Stimulated activated naive CD8-positive, alpha-beta T cell treated with anti-CD3 and anti-CD28 coated beads, Interleukin-15, amount 100 ng/mL, for 72 hours (primary cell): ENCODE data around the gene R3HDM1.
"Not testable (repeated sequence)": the region's sequence is repeated elsewhere in the genome, so short reads cannot be mapped to it uniquely, and the experiment has no call there.

Source experiments
- ATAC-seq: fragments of 150-1000 bp; cut with Tn5 transposase; 2 replicates; pipeline ENCODE4 v1.10.0; 2021; ENCODE audit warnings: mild to moderate bottlenecking, moderate library complexity
- DNase-seq, 2 donors: peaks; one replicate each; pipeline ENCODE4 v3.0.0; 2021 to 2022
- H3K27ac Mint-ChIP-seq, 2 donors: one replicate each; pipeline ENCODE4 v1.8.0; 2022; ENCODE audit warnings: mild to moderate bottlenecking in 2 of 2, mixed read lengths in 2 of 2, moderate library complexity in 2 of 2
- H3K27me3 Mint-ChIP-seq: one replicate; pipeline ENCODE4 v1.8.0; 2022; ENCODE audit warnings: mixed read lengths
- H3K4me1 Mint-ChIP-seq: one replicate; pipeline ENCODE4 v1.8.0; 2022; ENCODE audit warnings: mild to moderate bottlenecking, mixed read lengths
- H3K4me3 Mint-ChIP-seq, 2 donors: one replicate each; pipeline ENCODE4 v1.8.0; 2022; ENCODE audit warnings: mild to moderate bottlenecking in 2 of 2, mixed read lengths in 2 of 2, moderate library complexity in 1 of 2
- H3K9me3 Mint-ChIP-seq, 2 donors: one replicate each; pipeline ENCODE4 v1.8.0; 2022; ENCODE audit warnings: mixed read lengths in 2 of 2

R3HDM1 gene

DNA sequence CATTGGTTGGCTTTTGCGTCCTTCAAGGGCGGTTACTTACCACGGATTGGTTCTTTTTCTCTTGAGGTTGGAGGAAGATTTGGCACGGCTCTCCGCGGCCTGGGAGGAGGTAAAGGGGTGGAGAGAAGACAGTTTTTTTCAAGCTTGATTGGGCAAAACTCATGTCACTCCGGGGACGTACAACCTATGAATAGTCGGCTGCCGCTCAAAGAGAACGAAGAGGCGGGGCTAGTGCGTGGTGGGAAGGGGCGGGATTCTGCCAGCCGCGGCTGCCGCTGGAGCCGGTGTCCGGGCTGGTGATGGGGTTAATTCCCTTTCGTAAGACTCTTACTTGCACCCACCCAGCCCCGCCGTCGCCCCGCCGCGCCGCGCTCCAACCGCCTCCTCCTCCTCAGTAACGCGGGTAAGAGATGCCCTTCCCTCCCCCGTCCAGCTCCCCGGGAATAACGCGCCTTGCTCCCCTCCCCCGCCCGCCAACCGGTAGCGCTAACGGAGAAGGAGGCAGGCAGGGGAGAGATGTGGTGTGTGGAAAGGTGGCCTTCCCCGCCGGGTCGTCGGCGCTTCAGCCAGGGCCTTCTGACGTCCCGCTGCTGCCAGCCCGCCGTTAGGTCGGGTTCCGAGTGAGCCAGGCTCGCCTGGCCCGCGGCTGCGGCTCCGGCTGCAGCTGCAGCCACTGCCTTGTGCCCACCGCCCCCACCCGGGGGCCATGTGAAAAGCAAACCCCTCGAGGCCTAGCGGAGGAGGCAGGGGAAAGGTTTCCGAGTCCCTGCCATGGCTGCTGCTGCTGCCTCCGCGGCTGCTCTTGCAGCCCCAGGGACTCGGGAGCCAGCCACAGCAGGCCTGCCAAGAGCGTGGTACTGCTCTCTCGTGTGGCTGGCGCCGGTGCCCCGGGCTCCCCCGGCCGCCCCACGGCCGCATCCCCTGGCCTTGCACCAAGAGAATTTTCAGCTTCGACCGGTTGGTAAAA is at the start of gene R3HDM1:
Gene R3HDM1 (plus strand): TSS at position 254 of the 967 bp plus-strand sequence. CDS start 73,362 bp downstream, outside the sequence.
- DNase-seq (peak; percentile 94 to 97), ATAC-seq (peak; percentile 90)
- no peak within 1 kb of the TSS for H3K4me3 Mint-ChIP-seq
- H3K27ac Mint-ChIP-seq: no peak within 1 kb of the TSS
- H3K4me1 Mint-ChIP-seq: peaks cover 62% of the 10 kb centered on the region
- H3K9me3 Mint-ChIP-seq: no peaks in the 10 kb centered on the region
- no peaks in the 10 kb centered on the region for H3K27me3 Mint-ChIP-seq

- Mint-ChIP-seq H3K4me3 (no peak overlapping the region), H3K9me3 (peaks cover 5 to 13% of the 10 kb centered on the region in 2 donors), H3K4me1 (no peaks in the 10 kb centered on the region), H3K27me3 (no peaks in the 10 kb centered on the region), H3K27ac (no peak overlapping the region)
- ATAC-seq: no peak
- DNase-seq: no peak
These were observed 45.8 kb upstream of the R3HDM1 start for GRCh38 chr2:135485441-135485840.

- DNase-seq (no peak), ATAC-seq (no peak)
- Mint-ChIP-seq H3K9me3 (peaks cover 0 to 5% of the 10 kb centered on the region in 2 donors), H3K4me1 (no peaks in the 10 kb centered on the region), H3K4me3 (no peak overlapping the region), H3K27me3 (no peaks in the 10 kb centered on the region), H3K27ac (no peak overlapping the region)
These were observed 40.9 kb upstream of the R3HDM1 start for GRCh38 chr2:135490376-135490775.

- Mint-ChIP-seq H3K9me3 (peaks cover 10 to 13% of the 10 kb centered on the region in 2 donors), H3K4me1 (no peaks in the 10 kb centered on the region), H3K4me3 (no peak overlapping the region), H3K27me3 (no peaks in the 10 kb centered on the region), H3K27ac (no peak overlapping the region)
- no peak for DNase-seq
- no peak for ATAC-seq
These were observed 36.8 kb upstream of the R3HDM1 start for GRCh38 chr2:135494503-135494902.

DNA sequence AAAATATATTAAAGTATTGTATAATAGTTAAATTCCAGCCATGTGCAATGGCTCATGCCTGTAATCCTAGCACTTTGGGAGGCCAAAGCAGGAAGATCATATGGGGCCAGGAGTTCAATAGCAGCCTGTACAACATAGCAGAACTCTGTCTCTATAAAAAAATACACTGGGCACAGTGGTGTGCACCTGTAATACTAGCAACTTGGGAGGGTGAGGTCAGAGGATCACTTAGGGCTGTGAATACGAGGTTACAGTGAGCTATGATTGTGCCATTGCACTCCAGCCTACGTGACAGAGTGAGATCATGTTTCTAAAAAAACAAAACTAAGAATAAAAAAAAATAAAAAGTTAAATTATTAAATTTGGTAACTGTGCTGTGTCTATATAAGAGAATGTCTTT is 36.4 kb upstream of the R3HDM1 start:
- Mint-ChIP-seq H3K27me3 (no peaks in the 10 kb centered on the region), H3K9me3 (peaks cover 14 to 17% of the 10 kb centered on the region in 2 donors), H3K4me3 (no peak overlapping the region), H3K4me1 (no peaks in the 10 kb centered on the region), H3K27ac (no peak overlapping the region)
- ATAC-seq: no peak
- DNase-seq: no peak

DNA sequence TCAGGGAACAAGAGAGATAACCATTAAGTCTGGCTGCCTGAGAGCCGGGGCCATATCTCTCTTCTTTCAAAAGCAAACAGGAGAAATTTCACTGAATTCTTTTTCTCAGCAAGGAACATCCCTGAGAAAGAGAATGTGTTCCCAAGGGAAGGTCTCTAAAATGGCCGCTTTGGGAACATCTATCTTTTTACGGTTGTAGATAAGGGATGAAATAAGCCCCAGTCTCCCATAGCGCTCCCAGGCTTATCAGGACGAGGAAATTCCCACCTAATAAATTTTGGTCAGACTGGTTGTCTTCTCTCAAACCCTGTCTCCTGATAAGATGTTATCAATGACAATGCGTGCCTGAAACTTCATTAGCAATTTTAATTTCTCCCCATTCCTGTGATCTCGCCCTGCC is 32.7 kb upstream of the R3HDM1 start:
- not testable (repeated sequence) for H3K4me3 Mint-ChIP-seq, ATAC-seq, DNase-seq, H3K27ac Mint-ChIP-seq, H3K27me3 Mint-ChIP-seq, H3K4me1 Mint-ChIP-seq
- peaks cover 21 to 35% of the 10 kb centered on the region in 2 donors for H3K9me3 Mint-ChIP-seq

DNA sequence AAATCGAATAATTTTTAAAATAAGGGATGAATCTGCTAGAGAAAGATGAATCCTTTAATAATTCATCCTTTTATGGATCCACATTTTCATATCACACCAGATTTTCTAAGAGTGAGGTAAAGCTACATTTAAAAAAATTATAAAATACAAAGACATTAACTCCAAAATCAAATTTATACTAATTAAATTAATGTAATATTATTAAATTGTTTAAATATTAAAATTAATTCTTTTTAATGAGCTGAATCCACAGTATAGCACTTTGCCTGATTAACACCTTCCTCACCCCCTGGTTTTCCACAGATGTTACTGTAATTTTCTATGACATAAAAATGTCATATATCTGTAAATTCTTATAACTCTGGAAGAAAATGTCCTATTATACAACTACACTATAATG is 26.5 kb upstream of the R3HDM1 start:
- Mint-ChIP-seq H3K27me3 (no peaks in the 10 kb centered on the region), H3K4me3 (no peak overlapping the region), H3K9me3 (peaks cover 9 to 20% of the 10 kb centered on the region in 2 donors), H3K27ac (no peak overlapping the region), H3K4me1 (no peaks in the 10 kb centered on the region)
- ATAC-seq (no peak), DNase-seq (no peak)

- Mint-ChIP-seq H3K27me3 (no peaks in the 10 kb centered on the region), H3K27ac (no peak overlapping the region), H3K9me3 (peaks cover 21 to 22% of the 10 kb centered on the region in 2 donors), H3K4me1 (peaks cover 15% of the 10 kb centered on the region), H3K4me3 (peak overlapping the region in 1 of 2 donors; percentile 4)
- DNase-seq (no peak), ATAC-seq (peak; percentile 68)
These were observed 20.7 kb upstream of the R3HDM1 start for GRCh38 chr2:135510577-135510976.

DNA sequence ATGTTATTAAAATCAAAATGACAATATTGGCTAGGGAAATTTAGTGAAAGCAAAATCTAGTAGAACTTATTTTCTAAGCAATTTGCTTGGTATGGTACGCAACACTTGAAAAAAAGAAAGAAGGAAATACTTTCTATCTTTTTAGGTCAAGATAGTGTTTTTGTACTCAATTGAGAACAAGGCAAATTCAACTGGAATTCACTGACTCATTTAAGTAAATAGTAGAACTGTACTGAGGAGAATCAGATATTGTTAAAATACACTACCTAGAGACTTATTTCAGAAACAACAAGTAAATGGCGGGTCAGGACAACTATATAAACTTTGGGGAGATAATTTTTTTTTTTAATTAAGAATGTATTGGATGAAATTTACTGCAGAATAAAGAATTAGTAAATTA is 19.2 kb upstream of the R3HDM1 start:
- ATAC-seq (no peak), DNase-seq (no peak)
- Mint-ChIP-seq H3K4me3 (no peak overlapping the region), H3K4me1 (peaks cover 15% of the 10 kb centered on the region), H3K27ac (no peak overlapping the region), H3K27me3 (no peaks in the 10 kb centered on the region), H3K9me3 (peaks cover 21 to 22% of the 10 kb centered on the region in 2 donors)

GRCh38 chr2:135525786-135526185 is 5.5 kb upstream of the R3HDM1 start:
- Mint-ChIP-seq H3K27ac (no peak overlapping the region), H3K4me1 (peaks cover 47% of the 10 kb centered on the region), H3K9me3 (no peaks in the 10 kb centered on the region), H3K27me3 (no peaks in the 10 kb centered on the region), H3K4me3 (no peak overlapping the region)
- no peak for DNase-seq
- ATAC-seq: peak; percentile 14

- Mint-ChIP-seq H3K27me3 (no peaks in the 10 kb centered on the region), H3K27ac (no peak overlapping the region), H3K9me3 (no peaks in the 10 kb centered on the region), H3K4me1 (peaks cover 58% of the 10 kb centered on the region), H3K4me3 (no peak overlapping the region)
- ATAC-seq: no peak
- DNase-seq: no peak
These were observed 3.3 kb upstream of the R3HDM1 start for GRCh38 chr2:135528006-135528405.

DNA sequence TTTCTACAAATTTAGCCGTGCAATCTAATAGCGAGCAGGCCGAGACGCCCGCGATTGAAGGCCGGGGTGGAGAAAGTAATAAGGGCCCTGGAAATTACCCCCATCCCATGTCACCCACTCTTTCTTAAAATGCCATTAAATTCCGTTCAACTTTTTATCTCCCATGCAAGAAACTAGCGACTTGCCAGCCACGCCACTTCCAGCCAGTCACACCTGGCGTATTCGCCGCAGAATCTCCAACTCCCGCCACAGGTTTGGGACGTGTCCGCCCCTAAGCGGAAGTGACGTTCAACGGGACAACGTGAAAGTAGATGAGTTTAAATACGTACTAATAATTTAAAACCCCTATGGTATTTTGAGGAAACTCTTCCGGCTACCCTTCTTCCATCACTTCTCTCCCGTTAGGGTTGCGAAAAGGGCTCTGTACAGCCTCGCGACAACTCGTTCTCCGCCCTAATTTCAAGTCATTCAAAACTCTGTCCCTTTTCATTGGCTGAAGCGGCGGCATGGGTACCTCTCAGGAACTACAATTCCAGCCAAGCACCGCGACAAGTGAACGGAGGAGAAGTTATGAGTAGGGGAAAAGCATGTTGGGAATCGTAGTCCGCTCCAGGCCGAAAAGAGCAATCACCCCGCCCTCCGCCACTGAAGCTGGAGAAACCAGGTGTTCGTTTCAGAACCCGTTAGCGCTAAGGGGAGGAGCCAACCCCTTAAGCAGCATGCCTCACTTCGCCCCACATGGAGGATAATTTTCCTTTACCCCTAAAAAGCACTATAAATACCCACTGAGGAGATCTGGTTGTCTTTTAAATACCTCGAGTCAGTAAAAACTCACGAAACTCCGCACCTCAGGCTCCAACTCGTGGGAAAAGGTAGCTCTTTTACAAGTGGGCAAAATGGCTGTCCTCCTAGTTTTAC is 712 bp upstream of the R3HDM1 start, which contains the start of gene ZRANB3:
Gene ZRANB3 (minus strand): TSS at position 906 of the 918 bp plus-strand sequence.
- ATAC-seq (peak; percentile 79), DNase-seq (peak; percentile 91 to 96)
- H3K4me3 Mint-ChIP-seq: no peak within 1 kb of the TSS
- peaks cover 66% of the 10 kb centered on the region for H3K4me1 Mint-ChIP-seq
- no peaks in the 10 kb centered on the region for H3K27me3 Mint-ChIP-seq
- no peaks in the 10 kb centered on the region for H3K9me3 Mint-ChIP-seq
- no peak within 1 kb of the TSS for H3K27ac Mint-ChIP-seq

DNA sequence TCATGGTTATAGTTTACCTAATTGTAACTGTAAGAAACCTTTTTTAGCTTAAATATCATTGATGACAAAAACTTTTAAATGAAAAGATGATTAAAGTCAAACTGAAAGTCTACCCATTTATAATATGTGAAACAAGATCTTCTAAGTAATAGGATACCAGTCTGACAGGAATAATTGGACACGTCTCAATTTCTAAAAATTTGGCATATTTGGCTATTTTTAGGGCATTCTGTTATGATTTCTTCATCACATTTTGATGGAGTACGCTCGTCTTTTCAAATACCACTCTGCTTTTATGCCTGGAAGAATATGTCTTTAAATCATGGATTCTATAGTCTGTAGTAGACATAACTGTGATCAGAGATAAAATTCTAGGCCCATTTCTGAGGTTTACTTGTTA is 1.3 kb downstream of the R3HDM1 start:
- H3K27me3 Mint-ChIP-seq: no peaks in the 10 kb centered on the region
- no peak overlapping the region for H3K27ac Mint-ChIP-seq
- H3K4me1 Mint-ChIP-seq: peaks cover 57% of the 10 kb centered on the region
- ATAC-seq (no peak), DNase-seq (no peak)
- H3K4me3 Mint-ChIP-seq: no peak overlapping the region
- H3K9me3 Mint-ChIP-seq: no peaks in the 10 kb centered on the region

GRCh38 chr2:135533545-135533944 is 2.3 kb downstream of the R3HDM1 start:
- not testable (repeated sequence) for DNase-seq, H3K9me3 Mint-ChIP-seq, ATAC-seq, H3K27ac Mint-ChIP-seq, H3K27me3 Mint-ChIP-seq
- Mint-ChIP-seq H3K4me3 (peak overlapping the region; percentile 12 to 41), H3K4me1 (peaks cover 47% of the 10 kb centered on the region)

GRCh38 chr2:135546436-135546835 is 15.2 kb downstream of the R3HDM1 start:
- no peaks in the 10 kb centered on the region for H3K9me3 Mint-ChIP-seq
- DNase-seq: no peak
- no peaks in the 10 kb centered on the region for H3K27me3 Mint-ChIP-seq
- peak; percentile 55 for ATAC-seq
- no peak overlapping the region for H3K27ac Mint-ChIP-seq
- H3K4me3 Mint-ChIP-seq: no peak overlapping the region
- H3K4me1 Mint-ChIP-seq: peaks cover 19% of the 10 kb centered on the region
